Stimulated activated CD8-positive, alpha-beta memory T cell treated with anti-CD3 and anti-CD28 coated beads, Interleukin-12 subunit alpha, Interleukin-12 subunit beta, amount 100 ng/mL, for 4 hours (primary cell): Measurements from ENCODE around the gene CCNF.
"Not testable (repeated sequence)": the region's sequence is repeated elsewhere in the genome, so short reads cannot be mapped to it uniquely, and the experiment has no call there.

Experiments
- DNase-seq: peaks from one replicate; pipeline ENCODE4 v3.0.0-alpha.2; 2020; ENCODE audit warnings: low read depth

The CCNF gene

GRCh38 chr16:2471653-2472487 is 42.6 kb downstream of the CCNF start:
- DNase-seq = no peak

DNA sequence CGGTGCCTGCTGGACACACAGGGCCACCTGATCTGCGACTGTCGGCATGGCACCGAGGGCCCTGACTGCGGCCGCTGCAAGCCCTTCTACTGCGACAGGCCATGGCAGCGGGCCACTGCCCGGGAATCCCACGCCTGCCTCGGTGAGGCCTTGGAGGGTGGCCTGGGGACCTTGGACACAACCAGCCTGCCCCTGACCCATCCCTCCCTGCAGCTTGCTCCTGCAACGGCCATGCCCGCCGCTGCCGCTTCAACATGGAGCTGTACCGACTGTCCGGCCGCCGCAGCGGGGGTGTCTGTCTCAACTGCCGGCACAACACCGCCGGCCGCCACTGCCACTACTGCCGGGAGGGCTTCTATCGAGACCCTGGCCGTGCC is 43.2 kb downstream of the CCNF start:
- no peak for DNase-seq

- no peak for DNase-seq
Measured at GRCh38 chr16:2472885-2473445, 43.7 kb downstream of the CCNF start.

DNA sequence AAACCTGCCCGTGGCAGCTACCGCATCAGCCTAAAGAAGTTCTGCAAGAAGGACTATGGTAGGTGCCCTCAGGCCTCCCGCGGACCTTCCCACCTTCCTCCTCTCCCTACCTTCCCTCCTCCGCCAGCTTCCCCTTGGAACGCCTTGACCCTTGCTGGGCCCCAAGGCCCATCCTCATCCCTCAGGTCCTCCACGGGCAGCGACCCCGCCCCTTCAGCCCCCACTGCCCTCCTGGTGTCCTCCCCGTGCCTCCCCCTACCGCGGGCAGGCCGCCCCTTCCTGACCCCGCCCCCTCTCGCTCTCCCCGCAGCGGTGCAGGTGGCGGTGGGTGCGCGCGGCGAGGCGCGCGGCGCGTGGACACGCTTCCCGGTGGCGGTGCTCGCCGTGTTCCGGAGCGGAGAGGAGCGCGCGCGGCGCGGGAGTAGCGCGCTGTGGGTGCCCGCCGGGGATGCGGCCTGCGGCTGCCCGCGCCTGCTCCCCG is 44.2 kb downstream of the CCNF start:
- DNase-seq = no peak

GRCh38 chr16:2473999-2474876 is 45.0 kb downstream of the CCNF start:
- DNase-seq = peak; percentile 60

GRCh38 chr16:2474877-2475412 is 45.7 kb downstream of the CCNF start, which contains the start of gene TBC1D24:
Gene TBC1D24 (plus strand): TSS chr16:2475127. CDS start chr16:2496149, 21,022 bp downstream.
- peak; percentile 81 for DNase-seq

- DNase-seq = peak; percentile 37
Measured at GRCh38 chr16:2475413-2476344, 46.4 kb downstream of the CCNF start.

DNA sequence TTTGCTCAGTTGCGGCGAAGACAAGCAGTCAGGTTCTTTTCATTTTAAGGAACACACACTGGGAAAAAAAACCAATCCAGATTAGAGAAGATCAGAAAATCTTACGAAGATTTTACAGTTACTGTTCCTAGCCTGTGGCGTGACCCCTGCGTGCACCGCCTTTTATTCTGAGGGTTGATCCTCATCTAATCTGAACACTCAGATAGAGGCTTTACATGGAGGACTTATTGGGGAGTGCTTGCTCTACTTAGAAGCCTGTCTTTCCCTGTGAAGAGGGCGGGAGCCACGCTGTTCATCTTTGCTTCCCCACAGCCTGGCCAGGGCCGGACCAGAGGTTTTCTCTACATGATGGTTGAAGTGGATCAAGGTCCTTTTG is 47.1 kb downstream of the CCNF start:
- no peak for DNase-seq

DNA sequence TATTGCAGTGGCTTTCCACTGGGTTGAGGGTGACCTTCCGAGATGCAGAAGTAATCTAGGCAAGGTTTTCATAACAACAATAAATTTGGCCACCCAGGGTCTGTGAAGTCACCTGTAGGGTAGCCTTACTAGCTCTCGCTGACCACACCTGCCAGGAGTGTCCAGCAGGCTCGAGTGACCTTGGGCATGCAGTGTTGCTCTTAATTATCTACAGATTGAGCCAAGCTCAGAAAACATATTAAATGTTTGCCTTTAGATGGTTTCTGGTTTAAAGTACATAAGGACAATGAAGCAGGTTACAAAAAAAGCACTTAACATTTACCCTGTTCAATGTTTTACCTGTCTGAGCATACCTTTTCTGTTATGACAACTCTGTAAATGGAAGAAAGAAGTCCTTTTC is 47.5 kb downstream of the CCNF start:
- DNase-seq = no peak

DNA sequence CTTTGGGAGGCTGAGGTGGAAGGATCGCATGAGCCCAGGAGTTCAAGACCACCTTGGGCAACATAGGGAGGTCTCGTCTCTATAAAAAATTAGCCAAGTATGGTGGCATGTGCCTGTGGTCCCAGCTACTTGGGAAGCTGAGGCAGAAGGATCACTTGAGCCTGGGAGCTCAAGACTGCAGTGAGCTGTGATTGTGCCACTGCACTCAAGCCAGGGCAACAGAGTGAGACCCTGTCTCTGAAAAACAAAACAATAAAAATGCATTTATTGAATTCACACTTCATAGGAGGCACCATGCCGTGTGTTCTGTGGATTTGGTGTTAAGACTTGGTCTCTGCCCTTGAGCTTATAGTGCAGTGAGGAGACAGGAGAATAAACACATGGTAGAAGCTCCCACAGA is 48.1 kb downstream of the CCNF start:
- DNase-seq = no peak

GRCh38 chr16:2478279-2478678 is 49.0 kb downstream of the CCNF start:
- DNase-seq = no peak

DNA sequence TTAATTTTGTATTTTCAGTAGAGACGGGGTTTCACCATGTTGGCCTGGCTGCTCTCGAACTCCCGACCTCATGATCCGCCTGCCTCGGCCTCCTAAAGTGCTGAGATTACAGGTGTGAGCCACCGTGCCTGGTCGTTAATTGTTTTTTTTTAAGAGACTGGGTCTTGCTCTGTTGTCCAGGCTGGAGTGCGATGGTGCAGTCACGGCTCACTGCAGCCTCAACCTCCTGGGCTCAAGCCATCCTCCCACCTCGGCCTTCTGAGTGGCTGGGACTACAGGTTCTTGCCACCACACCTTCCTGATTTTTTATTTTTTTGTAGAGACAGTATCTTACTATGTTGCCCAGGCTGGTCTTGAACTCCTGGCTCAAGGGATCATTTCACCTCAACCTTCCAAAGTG is 50.7 kb downstream of the CCNF start:
- DNase-seq = not testable (repeated sequence)

GRCh38 chr16:2480948-2481347 is 51.7 kb downstream of the CCNF start:
- DNase-seq = no peak

- DNase-seq = no peak
Measured at GRCh38 chr16:2481676-2482075, 52.4 kb downstream of the CCNF start.

DNA sequence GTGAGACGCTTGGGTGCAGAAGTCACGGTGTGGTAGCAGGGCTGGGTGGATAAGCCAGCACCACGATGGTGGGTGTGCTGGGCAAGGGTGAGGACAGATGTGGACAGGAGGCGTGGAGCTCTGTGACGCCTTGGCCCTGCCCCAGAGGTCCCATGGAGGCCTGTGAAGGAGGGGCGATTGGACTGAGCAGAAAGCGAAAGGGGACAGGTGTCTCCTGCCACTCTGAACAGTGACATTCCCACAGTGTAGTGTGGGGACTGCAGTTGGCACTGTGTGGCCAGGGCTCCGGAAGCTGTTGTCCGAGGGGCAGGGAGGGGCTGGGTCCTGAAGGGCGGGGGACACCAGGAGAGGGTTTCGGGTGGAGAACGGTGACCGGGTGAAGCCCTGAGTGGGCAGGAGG is 53.0 kb downstream of the CCNF start:
- DNase-seq = no peak

GRCh38 chr16:2482708-2483534 is 53.7 kb downstream of the CCNF start:
- no peak for DNase-seq

DNA sequence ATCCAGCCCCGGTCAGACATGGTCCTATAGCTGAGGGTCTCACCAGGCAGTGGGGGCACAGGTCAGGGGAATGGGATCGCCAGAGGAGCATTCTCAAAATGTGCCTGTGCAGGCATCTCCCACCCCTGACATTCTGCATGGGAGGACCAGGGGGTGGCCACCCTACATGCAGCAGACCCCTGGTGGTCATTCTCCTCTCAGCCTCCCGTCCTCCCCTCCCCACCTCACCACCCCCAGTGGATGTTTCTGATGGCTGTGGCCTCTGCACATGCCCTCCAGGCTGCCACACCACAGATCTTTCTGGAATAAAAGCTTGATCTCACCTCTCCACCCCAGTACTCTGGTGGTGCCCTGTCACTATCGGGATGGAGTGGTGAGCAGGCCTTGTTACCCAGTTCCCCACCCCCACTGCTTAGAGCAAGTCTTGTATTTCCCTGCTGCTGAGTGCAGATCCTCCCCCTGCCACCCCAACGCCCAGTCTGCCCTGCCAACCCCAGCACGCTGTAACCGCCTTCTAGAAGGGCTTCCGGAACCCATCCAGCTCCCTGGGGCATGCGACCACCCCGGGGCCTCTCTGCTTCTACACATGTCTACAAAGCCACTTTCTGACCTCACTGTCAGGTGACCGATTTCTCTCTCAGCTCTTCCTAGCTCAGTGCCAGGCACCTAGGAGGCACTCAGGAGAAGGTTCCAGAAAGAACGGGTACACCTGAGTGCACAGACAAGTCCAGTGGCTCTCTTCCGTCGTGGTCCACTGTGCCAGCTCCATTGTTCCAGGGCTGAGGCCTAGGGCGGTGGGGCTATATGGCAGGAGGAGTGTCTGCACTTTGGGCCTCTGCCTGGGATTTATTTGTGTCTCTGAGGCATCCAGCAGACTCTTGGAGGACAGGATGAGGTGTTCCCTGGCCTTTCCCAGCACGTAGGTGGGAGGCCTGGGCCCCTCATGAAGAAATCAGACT is 55.0 kb downstream of the CCNF start:
- no peak for DNase-seq

DNA sequence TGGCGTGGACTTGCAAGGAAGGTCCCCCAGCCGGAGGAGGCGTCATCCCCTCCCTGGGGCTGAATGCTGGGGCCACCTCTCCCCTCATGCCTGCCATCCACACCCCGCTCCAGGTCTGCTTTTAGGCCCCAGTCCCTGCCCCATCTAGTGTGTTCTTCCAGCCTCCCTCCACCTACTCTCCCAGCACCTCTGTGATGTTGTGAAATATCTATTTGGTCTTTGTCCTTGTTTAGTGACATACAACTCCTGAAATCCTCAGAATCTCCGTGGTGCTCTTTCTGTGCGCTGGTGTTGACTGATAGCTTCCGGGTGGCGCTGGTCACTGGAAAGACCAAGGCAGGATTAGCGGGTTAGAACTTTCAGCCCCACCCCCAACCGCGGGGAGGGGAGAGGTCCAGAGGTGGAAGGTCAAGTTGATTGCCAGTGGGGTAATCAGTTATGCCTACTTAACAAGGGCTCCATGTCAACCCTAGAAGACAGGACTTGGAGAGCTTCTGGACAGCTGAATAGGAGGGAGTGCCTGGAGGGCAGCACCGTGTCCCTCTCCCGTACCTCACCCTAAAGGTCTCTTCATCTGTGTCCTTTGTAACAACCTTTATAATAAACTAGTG is 55.8 kb downstream of the CCNF start:
- no peak for DNase-seq
